ENCODE measurements around the gene RBM20. TPM values are rescaled to one million over a fixed set of nuclear protein-coding genes. Genes with fewer than 3 reads are reported as not detected.

RBM20 gene
- polyA plus RNA-seq, 3 donors, result not detected

GRCh38 chr10:110788620-110789385, 144.7 kb downstream of the RBM20 start:
- Histone ChIP-seq H3K27me3 (ENCODE audit: control insufficient read depth in 2 of 2, insufficient read depth in 2 of 2, low read length in 2 of 2) (no peaks in the 10 kb centered on the region), H4K20me1 (ENCODE audit: insufficient read depth, low read length) (no peaks in the 10 kb centered on the region), H3K4me3 (replicated peaks in 1 of 3; ENCODE audit: low read depth in 2 of 3, low read length in 3 of 3) (no peak overlapping the region), H3K4me1 (ENCODE audit: control insufficient read depth in 1 of 2, insufficient read depth in 2 of 2, low read length in 2 of 2) (no peaks in the 10 kb centered on the region), H3K27ac (ENCODE audit: low read depth in 1 of 2, low read length in 2 of 2) (no peak overlapping the region), H3K9me3 (replicated peaks in 1 of 2; ENCODE audit: control insufficient read depth in 1 of 2, insufficient read depth in 1 of 2, low read length in 2 of 2) (no peaks in the 10 kb centered on the region), H2AFZ (ENCODE audit: insufficient read depth, low read depth, low read length, poor library complexity, severe bottlenecking) (peak overlapping the region; percentile 11), H3K9ac (ENCODE audit: insufficient read depth, low read length, poor library complexity, severe bottlenecking) (no peak overlapping the region), H3K79me2 (ENCODE audit: insufficient read depth, low read length) (no peaks in the 10 kb centered on the region), H3K36me3 (replicated peaks in 1 of 2; ENCODE audit: control insufficient read depth in 1 of 2, insufficient read depth in 2 of 2, low read length in 2 of 2) (no peaks in the 10 kb centered on the region), H3K4me2 (replicated peaks; ENCODE audit: extremely low read depth, low read length, poor library complexity, severe bottlenecking) (no peak overlapping the region)
- no peak for TF ChIP-seq CTCF (IDR thresholded peaks at IDR 0.05)
- intact Hi-C loops (cut with micrococcal nuclease), result no loop called here
- no peak overlapping the region for H3K27ac Mint-ChIP-seq
- H3K4me1 Mint-ChIP-seq, result no peaks in the 10 kb centered on the region
- peaks cover 0 to 3% (median 0%) of the 10 kb centered on the region in 3 donors for H3K27me3 Mint-ChIP-seq (ENCODE audit: low read depth in 3 of 3)
- H3K4me3 Mint-ChIP-seq, result no peak overlapping the region
- no peaks in the 10 kb centered on the region for H3K36me3 Mint-ChIP-seq
- DNase-seq, result no peak
- 98% methylated on average over 5 of the region's 8 CpGs for WGBS (ENCODE audit: insufficient coverage)
- no peaks in the 10 kb centered on the region for H3K9me3 Mint-ChIP-seq

GRCh38 chr10:110789604-110790433, 145.7 kb downstream of the RBM20 start:
- H3K4me1 ChIP-seq (ENCODE audit: control insufficient read depth in 1 of 2, insufficient read depth in 2 of 2, low read length in 2 of 2), result no peaks in the 10 kb centered on the region
- H3K27ac ChIP-seq (ENCODE audit: low read depth in 1 of 2, low read length in 2 of 2), result no peak overlapping the region
- no peak overlapping the region for H2AFZ ChIP-seq (ENCODE audit: insufficient read depth, low read depth, low read length, poor library complexity, severe bottlenecking)
- Mint-ChIP-seq H3K4me1 (no peaks in the 10 kb centered on the region), H3K27ac (no peak overlapping the region), H3K9me3 (no peaks in the 10 kb centered on the region), H3K27me3 (ENCODE audit: low read depth in 3 of 3) (peaks cover 0 to 3% (median 0%) of the 10 kb centered on the region in 3 donors), H3K36me3 (no peaks in the 10 kb centered on the region), H3K4me3 (no peak overlapping the region)
- H3K4me3 ChIP-seq (replicated peaks in 1 of 3; ENCODE audit: low read depth in 2 of 3, low read length in 3 of 3), result no peak overlapping the region
- H3K4me2 ChIP-seq (replicated peaks; ENCODE audit: extremely low read depth, low read length, poor library complexity, severe bottlenecking), result no peak overlapping the region
- intact Hi-C loops (cut with micrococcal nuclease), result no loop called here
- no peak for TF ChIP-seq CTCF (IDR thresholded peaks at IDR 0.05)
- no peaks in the 10 kb centered on the region for H3K27me3 ChIP-seq (ENCODE audit: control insufficient read depth in 2 of 2, insufficient read depth in 2 of 2, low read length in 2 of 2)
- no peaks in the 10 kb centered on the region for H3K79me2 ChIP-seq (ENCODE audit: insufficient read depth, low read length)
- no peak overlapping the region for H3K9ac ChIP-seq (ENCODE audit: insufficient read depth, low read length, poor library complexity, severe bottlenecking)
- H3K36me3 ChIP-seq (replicated peaks in 1 of 2; ENCODE audit: control insufficient read depth in 1 of 2, insufficient read depth in 2 of 2, low read length in 2 of 2), result no peaks in the 10 kb centered on the region
- no peaks in the 10 kb centered on the region for H4K20me1 ChIP-seq (ENCODE audit: insufficient read depth, low read length)
- H3K9me3 ChIP-seq (replicated peaks in 1 of 2; ENCODE audit: control insufficient read depth in 1 of 2, insufficient read depth in 1 of 2, low read length in 2 of 2), result no peaks in the 10 kb centered on the region
- no peak for DNase-seq
- 93% methylated on average over 2 of the region's 10 CpGs for WGBS (ENCODE audit: insufficient coverage)

Measured in CD14-positive monocyte (primary cell).